ENCODE data around the gene NUMBL.
"Not testable (repeated sequence)": the region's sequence is repeated elsewhere in the genome, so short reads cannot be mapped to it uniquely, and the experiment has no call there.

Gene NUMBL

GRCh38 chr19:40661616-40662015, 28.8 kb downstream of the NUMBL start:
- DNase-seq: no peak

GRCh38 chr19:40659566-40659965, 30.9 kb downstream of the NUMBL start:
- DNase-seq: no peak

- no peak for DNase-seq
Observed at GRCh38 chr19:40659116-40659515, 31.3 kb downstream of the NUMBL start.

- no peak for DNase-seq
Observed at GRCh38 chr19:40658031-40658430, 32.4 kb downstream of the NUMBL start.

GRCh38 chr19:40655684-40656083, 34.8 kb downstream of the NUMBL start:
- not testable (repeated sequence) for DNase-seq

GRCh38 chr19:40652303-40652702, 38.1 kb downstream of the NUMBL start:
- DNase-seq: not testable (repeated sequence)

GRCh38 chr19:40650749-40651305, 39.6 kb downstream of the NUMBL start:
- DNase-seq: no peak

GRCh38 chr19:40649903-40650675, 40.4 kb downstream of the NUMBL start:
- not testable (repeated sequence) for DNase-seq

- no peak for DNase-seq
Observed at GRCh38 chr19:40646743-40647254, 43.7 kb downstream of the NUMBL start.

- no peak for DNase-seq
Observed at GRCh38 chr19:40642757-40643305, 47.6 kb downstream of the NUMBL start.

GRCh38 chr19:40642051-40642706, 48.3 kb downstream of the NUMBL start:
- DNase-seq: no peak

- DNase-seq: no peak
Observed at GRCh38 chr19:40641281-40641680, 49.2 kb downstream of the NUMBL start.

GRCh38 chr19:40640744-40641143, 49.7 kb downstream of the NUMBL start:
- no peak for DNase-seq

GRCh38 chr19:40639638-40639982, 50.8 kb downstream of the NUMBL start:
- no peak for DNase-seq

GRCh38 chr19:40638327-40638726, 52.1 kb downstream of the NUMBL start:
- no peak for DNase-seq

- DNase-seq: no peak
Observed at GRCh38 chr19:40633207-40633606, 57.2 kb downstream of the NUMBL start.

GRCh38 chr19:40632311-40633036, 58.0 kb downstream of the NUMBL start:
- no peak for DNase-seq

- no peak for DNase-seq
Observed at GRCh38 chr19:40630571-40631160, 59.8 kb downstream of the NUMBL start.

GRCh38 chr19:40629346-40629745, 61.1 kb downstream of the NUMBL start:
- DNase-seq: no peak

GRCh38 chr19:40627486-40628279, 62.8 kb downstream of the NUMBL start:
- no peak for DNase-seq

GRCh38 chr19:40626918-40627317, 63.5 kb downstream of the NUMBL start:
- DNase-seq: no peak
